Measurements from ENCODE around the gene EFTUD2. TPM values are rescaled to one million over a fixed set of nuclear protein-coding genes. Genes with fewer than 3 reads are reported as not detected.

The EFTUD2 gene
- total and polyA plus RNA-seq, 9 of the 15 experiments (the other 6 are each of a cell fraction or from before 2014, with no cell fraction given) = 65.8 to 362 (median 218) TPM

GRCh38 chr17:44863061-44863918 is 36.0 kb downstream of the EFTUD2 start:
- Histone ChIP-seq H3K9ac (ENCODE audit: insufficient read depth in 1 of 2, low read depth in 2 of 2, low read length in 2 of 2) (no peak overlapping the region), H4K20me1 (replicated peaks; ENCODE audit: control insufficient read depth, insufficient read depth, low read length) (peaks cover 8% of the 10 kb centered on the region; the same call in 1 of the 2 replicates), H3K4me3 (no peak overlapping the region), H3K9me3 (replicated peaks; ENCODE audit: control insufficient read depth, insufficient read depth, low read depth, low read length) (no peaks in the 10 kb centered on the region), H3K27ac (ENCODE audit: extremely low read depth, low read depth, low read length) (no peak overlapping the region), H3K4me2 (ENCODE audit: insufficient read depth, low read length) (no peak overlapping the region), H3K27me3 (ENCODE audit: control insufficient read depth in 2 of 2, insufficient read depth in 2 of 2, low read length in 2 of 2) (no peaks in the 10 kb centered on the region), H2AFZ (ENCODE audit: low read depth, low read length) (no peak overlapping the region), H3K9me1 (ENCODE audit: control insufficient read depth, insufficient read depth, low read length) (no peaks in the 10 kb centered on the region), H3K36me3 (ENCODE audit: control insufficient read depth, insufficient read depth, low read length) (peaks cover 95% of the 10 kb centered on the region), H3K79me2 (ENCODE audit: control insufficient read depth, insufficient read depth, low read length) (no peaks in the 10 kb centered on the region), H3K4me1 (replicated peaks in 1 of 2; ENCODE audit: control insufficient read depth in 2 of 2, insufficient read depth in 2 of 2, low read length in 2 of 2) (no peaks in the 10 kb centered on the region)
- BruUV-seq (replicated peaks) = no TSS peak
- no peak for TF ChIP-seq RB1 (IDR thresholded peaks at IDR 0.05; ENCODE audit: low read depth)
- no peak for TF ChIP-seq HDAC2 (IDR thresholded peaks at IDR 0.05)
- TF ChIP-seq E2F5 (CRISPR knock-in tag; IDR thresholded peaks at IDR 0.05) = no peak
- TF ChIP-seq GABPA (tag; conservative IDR thresholded peaks at IDR 0.05; ENCODE audit: low read depth) = no peak
- no peak for TF ChIP-seq HMGN3 (IDR thresholded peaks at IDR 0.05; ENCODE audit: borderline replicate concordance, extremely low read depth, insufficient read length, low read depth, low read length)
- no peak for TF ChIP-seq DDX20 (tag; IDR thresholded peaks at IDR 0.05; ENCODE audit: low read depth)
- TF ChIP-seq TRIM28 (IDR thresholded peaks at IDR 0.05) = no peak
- no peak for TF ChIP-seq ZNF133 (CRISPR knock-in tag; IDR thresholded peaks at IDR 0.05)
- no peak for TF ChIP-seq GATAD2A (IDR thresholded peaks at IDR 0.05)
- no peak for TF ChIP-seq KDM4B (IDR thresholded peaks at IDR 0.05; ENCODE audit: borderline replicate concordance in 2 of 2, low read depth in 1 of 2)
- TF ChIP-seq ZFP36 (IDR thresholded peaks at IDR 0.05; ENCODE audit: low read depth, low read length, partially characterized antibody) = no peak
- TF ChIP-seq FOXM1 (IDR thresholded peaks at IDR 0.05; ENCODE audit: low read depth) = no peak
- TF ChIP-seq FOXM1 (CRISPR knock-in tag; IDR thresholded peaks at IDR 0.05; ENCODE audit: low read depth) = no peak
- TF ChIP-seq PKNOX1 (IDR thresholded peaks at IDR 0.05) = no peak
- no peak for TF ChIP-seq ZNF311 (CRISPR knock-in tag; IDR thresholded peaks at IDR 0.05)
- TF ChIP-seq KLF6 (CRISPR knock-in tag; IDR thresholded peaks at IDR 0.05; ENCODE audit: borderline replicate concordance) = no peak
- no peak for TF ChIP-seq BHLHE40 (IDR thresholded peaks at IDR 0.05; ENCODE audit: low read length)
- no peak for TF ChIP-seq ZNF277 (CRISPR knock-in tag; IDR thresholded peaks at IDR 0.05; ENCODE audit: borderline replicate concordance)
- no peak for TF ChIP-seq BMI1 (IDR thresholded peaks at IDR 0.05; ENCODE audit: low read length)
- TF ChIP-seq SRSF9 (IDR thresholded peaks at IDR 0.05; ENCODE audit: borderline replicate concordance, low read depth, low read length) = no peak
- TF ChIP-seq MAFF (IDR thresholded peaks at IDR 0.05; ENCODE audit: low read length) = no peak
- CTCF ChIA-PET (ENCODE audit: low intra/inter-chr PET ratio) = interaction anchor here (3.2 to 5.4 kb wide), 2 partner anchors 84 to 89 kb away, joined by 24 to 38 read pairs; no protein-coding TSS in a partner anchor
- intact Hi-C loops (cut with micrococcal nuclease) = no loop called here
- POLR2A ChIA-PET = interaction anchor here (0.6 to 1.4 kb wide), 4 partner anchors 12 to 43 kb away, joined by 3 to 4 read pairs (median 4); no protein-coding TSS in a partner anchor
- in situ Hi-C loops (cut with MboI) = no loop called here
- DNase-seq (ENCODE audit: extremely low read depth in 1 of 4, low spot score in 3 of 4) = no peak
- no peak for FAIRE-seq
- 78% methylated on average over 12 of the region's 12 CpGs for WGBS (ENCODE audit: insufficient coverage, low coverage, missing lambda C conversion rate)
- no peak for ATAC-seq

Measured in K562 (cell line).